Measurements from ENCODE around the gene GNG11. TPM values are rescaled to one million over a fixed set of nuclear protein-coding genes. Genes with fewer than 3 reads are reported as not detected.

GNG11 gene
- total RNA-seq, 3 donors from 2014 or later (not counting 1 experiment from before 2014, with no cell fraction given) = 0.57 to 4.0 (median 1.5) TPM

DNA sequence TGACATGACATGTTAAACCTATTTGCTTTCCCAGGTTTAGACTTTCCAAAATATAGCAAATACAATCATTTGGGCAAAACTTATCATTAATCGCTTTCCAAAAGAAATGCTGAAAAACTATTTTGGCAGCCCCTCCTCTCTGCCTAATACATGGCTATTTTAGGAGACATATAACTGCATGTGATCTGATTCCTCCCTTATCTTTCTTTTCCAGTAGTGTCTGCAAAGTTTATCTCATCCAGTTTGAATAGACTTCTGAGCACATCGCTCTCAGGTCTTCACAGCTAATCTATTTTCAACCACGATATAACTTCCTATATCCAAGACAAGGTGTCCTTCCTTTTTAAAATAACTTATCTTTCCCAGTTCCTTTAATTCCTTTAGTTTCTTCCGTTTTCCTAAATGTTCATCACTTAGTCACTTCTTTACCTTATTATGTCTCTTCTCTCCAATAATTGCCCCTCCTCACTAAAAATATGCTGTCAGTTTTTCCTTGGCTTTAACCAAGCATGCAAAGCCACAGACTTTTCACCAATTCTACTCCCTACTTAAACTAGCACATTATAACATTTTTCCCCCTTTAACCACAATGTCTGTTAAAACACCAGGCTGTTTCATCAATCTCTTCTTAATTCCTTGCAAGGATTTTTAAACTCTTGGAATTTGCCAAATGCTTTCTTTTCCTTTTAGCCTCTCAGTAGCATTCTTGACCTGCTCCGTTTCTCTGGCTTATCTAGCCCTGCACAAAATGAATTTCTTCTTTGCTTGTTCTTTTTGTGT, 24.4 kb downstream of the GNG11 start:
- DNase-seq (no peak), ATAC-seq (no peak)
- Histone ChIP-seq H3K27ac (ENCODE audit: low read length) (no peak overlapping the region), H3K4me3 (ENCODE audit: low read length) (no peak overlapping the region), H3K9me3 (ENCODE audit: control insufficient read depth, insufficient read depth, low read length) (no peaks in the 10 kb centered on the region), H3K4me1 (ENCODE audit: control insufficient read depth, insufficient read depth, low read length) (no peaks in the 10 kb centered on the region), H3K36me3 (ENCODE audit: control insufficient read depth, insufficient read depth, low read length) (no peaks in the 10 kb centered on the region), H3K27me3 (ENCODE audit: control insufficient read depth, insufficient read depth, low read length) (peaks cover 4% of the 10 kb centered on the region)
- Mint-ChIP-seq H3K27me3 (ENCODE audit: low read depth in 2 of 2) (peaks cover 11 to 14% of the 10 kb centered on the region in 2 donors), H3K4me3 (no peak overlapping the region), H3K36me3 (no peaks in the 10 kb centered on the region), H3K27ac (no peak overlapping the region), H3K4me1 (no peaks in the 10 kb centered on the region), H3K9me3 (no peaks in the 10 kb centered on the region)
- TF ChIP-seq, protein P1, sequence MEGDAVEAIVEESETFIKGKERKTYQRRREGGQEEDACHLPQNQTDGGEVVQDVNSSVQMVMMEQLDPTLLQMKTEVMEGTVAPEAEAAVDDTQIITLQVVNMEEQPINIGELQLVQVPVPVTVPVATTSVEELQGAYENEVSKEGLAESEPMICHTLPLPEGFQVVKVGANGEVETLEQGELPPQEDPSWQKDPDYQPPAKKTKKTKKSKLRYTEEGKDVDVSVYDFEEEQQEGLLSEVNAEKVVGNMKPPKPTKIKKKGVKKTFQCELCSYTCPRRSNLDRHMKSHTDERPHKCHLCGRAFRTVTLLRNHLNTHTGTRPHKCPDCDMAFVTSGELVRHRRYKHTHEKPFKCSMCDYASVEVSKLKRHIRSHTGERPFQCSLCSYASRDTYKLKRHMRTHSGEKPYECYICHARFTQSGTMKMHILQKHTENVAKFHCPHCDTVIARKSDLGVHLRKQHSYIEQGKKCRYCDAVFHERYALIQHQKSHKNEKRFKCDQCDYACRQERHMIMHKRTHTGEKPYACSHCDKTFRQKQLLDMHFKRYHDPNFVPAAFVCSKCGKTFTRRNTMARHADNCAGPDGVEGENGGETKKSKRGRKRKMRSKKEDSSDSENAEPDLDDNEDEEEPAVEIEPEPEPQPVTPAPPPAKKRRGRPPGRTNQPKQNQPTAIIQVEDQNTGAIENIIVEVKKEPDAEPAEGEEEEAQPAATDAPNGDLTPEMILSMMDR (IDR thresholded peaks at IDR 0.05) = no peak
- intact Hi-C loops (cut with micrococcal nuclease) = no loop called here
- 43% methylated on average over 5 of the region's 5 CpGs for WGBS (ENCODE audit: insufficient coverage)

DNA sequence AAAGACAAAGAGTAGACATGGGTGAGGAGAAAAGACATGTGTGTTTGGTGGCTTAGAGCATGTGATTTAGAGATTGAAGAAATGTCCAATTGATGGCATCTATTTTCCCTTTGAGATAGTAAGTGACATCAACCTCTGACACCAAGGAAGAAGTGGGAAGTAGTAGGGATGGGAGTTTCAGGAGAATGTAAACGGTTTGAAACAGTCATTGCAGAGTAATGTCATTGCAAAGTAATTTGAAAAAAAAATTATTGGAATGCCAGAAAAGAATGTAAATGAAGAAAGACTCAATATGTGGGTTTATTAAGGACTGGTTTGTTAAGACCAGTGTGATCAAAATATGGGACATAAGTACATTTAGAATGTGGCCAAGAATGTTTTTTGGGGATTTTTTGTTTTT, 26.6 kb downstream of the GNG11 start:
- H3K27ac ChIP-seq (ENCODE audit: low read length) = no peak overlapping the region
- no peak overlapping the region for H3K4me3 ChIP-seq (ENCODE audit: low read length)
- intact Hi-C loops (cut with micrococcal nuclease) = no loop called here
- H3K36me3 Mint-ChIP-seq = no peaks in the 10 kb centered on the region
- H3K9me3 ChIP-seq (ENCODE audit: control insufficient read depth, insufficient read depth, low read length) = no peaks in the 10 kb centered on the region
- no peaks in the 10 kb centered on the region for H3K9me3 Mint-ChIP-seq
- peaks cover 4% of the 10 kb centered on the region for H3K27me3 ChIP-seq (ENCODE audit: control insufficient read depth, insufficient read depth, low read length)
- H3K36me3 ChIP-seq (ENCODE audit: control insufficient read depth, insufficient read depth, low read length) = no peaks in the 10 kb centered on the region
- no peak for DNase-seq
- no peak for ATAC-seq
- no peak overlapping the region for H3K27ac Mint-ChIP-seq
- TF ChIP-seq, protein P1 (IDR thresholded peaks at IDR 0.05) = no peak
- 83% methylated on average over 1 of the region's 1 CpG for WGBS (ENCODE audit: insufficient coverage)
- no peaks in the 10 kb centered on the region for H3K4me1 ChIP-seq (ENCODE audit: control insufficient read depth, insufficient read depth, low read length)
- H3K4me3 Mint-ChIP-seq = no peak overlapping the region
- no peaks in the 10 kb centered on the region for H3K4me1 Mint-ChIP-seq
- peaks cover 9 to 11% of the 10 kb centered on the region in 2 donors for H3K27me3 Mint-ChIP-seq (ENCODE audit: low read depth in 2 of 2)

DNA sequence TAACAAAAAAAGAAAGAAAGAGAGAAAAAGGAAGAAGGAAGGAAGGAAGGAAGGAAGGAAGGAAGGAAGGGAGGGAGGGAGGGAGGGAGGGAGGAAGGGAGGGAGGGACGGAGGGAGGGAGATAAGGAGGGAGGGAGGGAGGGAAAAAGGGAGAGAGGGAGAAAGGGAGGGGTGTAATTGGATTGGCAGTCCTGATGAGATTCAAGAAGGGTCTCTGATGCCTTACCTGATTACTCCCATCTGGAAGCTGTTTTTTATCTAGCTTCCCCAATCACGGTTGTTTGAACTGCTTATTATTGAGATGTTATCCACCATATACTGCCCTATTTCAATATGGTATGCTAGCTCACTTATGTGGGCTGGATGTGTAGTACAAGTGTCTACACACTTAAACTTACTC, 27.3 kb downstream of the GNG11 start:
- Histone ChIP-seq H3K27me3 (ENCODE audit: control insufficient read depth, insufficient read depth, low read length) (peaks cover 4% of the 10 kb centered on the region), H3K4me1 (ENCODE audit: control insufficient read depth, insufficient read depth, low read length) (no peaks in the 10 kb centered on the region), H3K9me3 (ENCODE audit: control insufficient read depth, insufficient read depth, low read length) (no peaks in the 10 kb centered on the region), H3K36me3 (ENCODE audit: control insufficient read depth, insufficient read depth, low read length) (no peaks in the 10 kb centered on the region), H3K4me3 (ENCODE audit: low read length) (no peak overlapping the region), H3K27ac (ENCODE audit: low read length) (no peak overlapping the region)
- Mint-ChIP-seq H3K4me3 (no peak overlapping the region), H3K36me3 (no peaks in the 10 kb centered on the region), H3K27ac (no peak overlapping the region), H3K27me3 (ENCODE audit: low read depth in 2 of 2) (peaks cover 4 to 5% of the 10 kb centered on the region in 2 donors), H3K4me1 (no peaks in the 10 kb centered on the region), H3K9me3 (no peaks in the 10 kb centered on the region)
- 86% methylated on average over 1 of the region's 2 CpGs for WGBS (ENCODE audit: insufficient coverage)
- no peak for ATAC-seq
- intact Hi-C loops (cut with micrococcal nuclease) = no loop called here
- TF ChIP-seq, protein P1 (IDR thresholded peaks at IDR 0.05) = no peak
- no peak for DNase-seq

DNA sequence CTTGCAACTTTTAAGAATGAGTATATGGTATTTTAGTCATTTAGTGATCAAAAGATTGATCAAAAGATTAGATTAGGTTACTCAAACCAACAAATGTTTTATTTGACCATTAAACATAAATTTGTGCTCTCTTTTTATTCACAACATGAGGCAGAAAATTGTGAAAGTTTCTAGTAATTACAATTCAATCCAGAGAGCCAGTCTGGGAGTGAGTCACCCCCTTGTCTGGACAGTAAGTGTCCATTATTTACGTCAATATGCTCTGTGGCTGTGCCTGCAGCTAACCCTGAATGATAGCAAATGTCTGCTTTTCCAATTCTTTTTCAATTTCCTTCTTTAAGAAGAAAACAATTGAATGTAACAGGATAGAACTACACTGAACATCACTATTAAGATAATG, 27.9 kb downstream of the GNG11 start:
- no peak overlapping the region for H3K27ac ChIP-seq (ENCODE audit: low read length)
- no peak for ATAC-seq
- intact Hi-C loops (cut with micrococcal nuclease) = no loop called here
- H3K27ac Mint-ChIP-seq = no peak overlapping the region
- H3K27me3 ChIP-seq (ENCODE audit: control insufficient read depth, insufficient read depth, low read length) = peaks cover 4% of the 10 kb centered on the region
- WGBS (ENCODE audit: insufficient coverage) = 94% methylated on average over 1 of the region's 1 CpG
- no peaks in the 10 kb centered on the region for H3K27me3 Mint-ChIP-seq (ENCODE audit: low read depth in 2 of 2)
- no peaks in the 10 kb centered on the region for H3K9me3 ChIP-seq (ENCODE audit: control insufficient read depth, insufficient read depth, low read length)
- no peaks in the 10 kb centered on the region for H3K4me1 ChIP-seq (ENCODE audit: control insufficient read depth, insufficient read depth, low read length)
- no peak overlapping the region for H3K4me3 ChIP-seq (ENCODE audit: low read length)
- H3K9me3 Mint-ChIP-seq = no peaks in the 10 kb centered on the region
- H3K36me3 Mint-ChIP-seq = no peaks in the 10 kb centered on the region
- no peak for DNase-seq
- TF ChIP-seq, protein P1 (IDR thresholded peaks at IDR 0.05) = no peak
- no peak overlapping the region for H3K4me3 Mint-ChIP-seq
- H3K4me1 Mint-ChIP-seq = no peaks in the 10 kb centered on the region
- H3K36me3 ChIP-seq (ENCODE audit: control insufficient read depth, insufficient read depth, low read length) = no peaks in the 10 kb centered on the region
